ENCODE data around the gene PRRX2.

- TF ChIP-seq ELF4 (IDR thresholded peaks at IDR 0.05) (no peak), BHLHE40 (IDR thresholded peaks at IDR 0.05; ENCODE audit: borderline replicate concordance) (no peak), ZNF384 (IDR thresholded peaks at IDR 0.05) (no peak), L3MBTL2 (conservative IDR thresholded peaks at IDR 0.05) (no peak), ARNT (IDR thresholded peaks at IDR 0.05) (no peak), TARDBP (IDR thresholded peaks at IDR 0.05) (no peak), PKNOX1 (IDR thresholded peaks at IDR 0.05) (no peak), NFRKB (IDR thresholded peaks at IDR 0.05) (no peak), FOXM1 (IDR thresholded peaks at IDR 0.05; ENCODE audit: borderline replicate concordance) (no peak), FOXK2 (IDR thresholded peaks at IDR 0.05) (no peak), SP1 (IDR thresholded peaks at IDR 0.05) (no peak)
Measured at GRCh38 chr9:129733632-129733953, 68.1 kb downstream of the PRRX2 start.
